Measurements from ENCODE around the gene STK25. TPM values are rescaled to one million over a fixed set of nuclear protein-coding genes. Genes with fewer than 3 reads are reported as not detected.
A peak's percentile ranks its signal among the peaks of the same experiment; 100 is the strongest.

STK25 gene
- total and polyA plus RNA-seq, 12 donors, result 66.1 to 147 (median 86.1) TPM

DNA sequence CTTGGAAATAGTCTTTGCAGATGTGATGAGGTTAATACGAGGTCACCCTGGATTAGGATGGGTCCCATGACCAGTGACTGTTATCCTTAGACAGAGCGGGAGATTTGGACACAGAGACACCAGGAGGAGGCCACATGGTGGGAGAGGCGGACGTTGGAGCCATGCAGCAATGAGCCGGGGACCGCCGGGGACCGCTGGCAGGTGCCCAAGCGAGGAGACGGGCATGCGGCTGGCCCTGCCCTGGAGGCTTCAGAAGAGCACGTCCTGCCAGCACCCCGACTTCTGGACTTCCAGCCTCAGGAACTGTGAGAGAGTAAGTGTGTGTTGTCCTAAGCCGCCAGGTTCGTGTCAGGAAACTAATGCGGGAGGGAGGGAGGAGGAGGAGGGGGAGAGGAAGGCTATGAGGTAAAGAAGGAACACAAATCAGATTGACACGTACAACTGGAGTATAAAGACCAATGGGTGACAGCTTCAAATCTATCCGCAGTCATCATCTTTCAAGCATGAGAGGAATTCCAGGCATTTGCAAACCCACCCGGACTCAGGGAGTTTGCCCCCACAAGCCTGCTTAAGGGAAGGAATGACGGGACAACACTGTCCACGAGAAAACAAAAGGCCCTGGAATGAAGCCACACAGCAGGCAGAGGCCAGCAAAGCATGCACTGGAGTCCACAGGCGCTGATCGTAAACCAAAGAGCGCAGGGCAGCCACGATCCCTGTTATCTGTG is 38.6 kb upstream of the STK25 start:
- TF ChIP-seq, protein P1, sequence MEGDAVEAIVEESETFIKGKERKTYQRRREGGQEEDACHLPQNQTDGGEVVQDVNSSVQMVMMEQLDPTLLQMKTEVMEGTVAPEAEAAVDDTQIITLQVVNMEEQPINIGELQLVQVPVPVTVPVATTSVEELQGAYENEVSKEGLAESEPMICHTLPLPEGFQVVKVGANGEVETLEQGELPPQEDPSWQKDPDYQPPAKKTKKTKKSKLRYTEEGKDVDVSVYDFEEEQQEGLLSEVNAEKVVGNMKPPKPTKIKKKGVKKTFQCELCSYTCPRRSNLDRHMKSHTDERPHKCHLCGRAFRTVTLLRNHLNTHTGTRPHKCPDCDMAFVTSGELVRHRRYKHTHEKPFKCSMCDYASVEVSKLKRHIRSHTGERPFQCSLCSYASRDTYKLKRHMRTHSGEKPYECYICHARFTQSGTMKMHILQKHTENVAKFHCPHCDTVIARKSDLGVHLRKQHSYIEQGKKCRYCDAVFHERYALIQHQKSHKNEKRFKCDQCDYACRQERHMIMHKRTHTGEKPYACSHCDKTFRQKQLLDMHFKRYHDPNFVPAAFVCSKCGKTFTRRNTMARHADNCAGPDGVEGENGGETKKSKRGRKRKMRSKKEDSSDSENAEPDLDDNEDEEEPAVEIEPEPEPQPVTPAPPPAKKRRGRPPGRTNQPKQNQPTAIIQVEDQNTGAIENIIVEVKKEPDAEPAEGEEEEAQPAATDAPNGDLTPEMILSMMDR (IDR thresholded peaks at IDR 0.05), result no peak
- Histone ChIP-seq H3K4me3 (no peak overlapping the region), H3K27ac (no peak overlapping the region), H3K4me1 (peaks cover 4 to 28% (median 16%) of the 10 kb centered on the region in 9 donors), H3K36me3 (no peaks in the 10 kb centered on the region), H3K27me3 (peaks cover 0 to 52% (median 8%) of the 10 kb centered on the region in 7 donors), H3K9me3 (no peaks in the 10 kb centered on the region)
- DNase-seq (no peak), ATAC-seq (peak in 3 of 8 donors; percentile 19 to 40 (median 22))
- WGBS, 2 donors, result 15 to 19% methylated on average over 25 of the region's 25 CpGs
- intact Hi-C loops (cut with DNase I), result loop anchor here in 1 of 10 donors (5.0 kb wide), 1 partner anchor 635 kb away; no protein-coding TSS in a partner anchor

DNA sequence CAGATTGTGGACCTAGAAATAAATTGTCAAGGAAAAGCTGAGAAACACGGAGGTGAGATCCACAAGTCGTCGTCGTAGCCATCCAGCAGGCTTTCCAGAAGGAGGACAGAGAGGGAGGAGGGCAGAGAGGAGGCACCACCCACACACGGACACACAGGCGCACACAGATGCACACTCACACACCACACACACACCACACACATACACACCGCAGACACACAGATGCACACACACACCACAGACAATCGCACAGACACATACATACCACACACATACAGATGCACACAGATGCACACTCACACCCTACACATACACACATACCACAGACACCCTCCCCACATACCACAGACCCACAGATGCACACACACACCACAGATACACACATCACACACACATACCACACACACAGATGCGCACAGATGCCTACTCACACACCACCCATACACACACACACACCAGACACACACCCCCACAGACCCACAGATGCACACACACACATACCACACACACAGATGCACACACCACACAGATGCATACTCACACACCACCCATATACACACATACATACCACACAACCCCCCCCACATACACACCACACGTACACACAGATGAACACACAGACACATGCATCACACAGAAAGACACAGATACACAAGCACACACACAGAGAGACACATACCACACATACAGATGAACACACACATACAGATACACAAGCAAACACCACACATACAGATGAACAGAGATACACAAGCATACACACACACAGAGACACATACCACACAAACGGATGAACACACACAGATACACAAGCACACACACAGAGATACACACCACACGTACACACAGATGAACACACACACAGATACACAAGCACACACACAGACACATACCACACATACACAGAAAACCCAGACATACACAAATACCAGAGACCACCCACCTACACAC is 37.4 kb upstream of the STK25 start:
- Histone ChIP-seq H3K9me3 (no peaks in the 10 kb centered on the region), H3K36me3 (no peaks in the 10 kb centered on the region), H3K27ac (no peak overlapping the region), H3K4me3 (no peak overlapping the region), H3K27me3 (peaks cover 0 to 53% (median 17%) of the 10 kb centered on the region in 7 donors), H3K4me1 (peaks cover 10 to 35% (median 26%) of the 10 kb centered on the region in 9 donors)
- no peak for DNase-seq
- TF ChIP-seq, protein P1 (IDR thresholded peaks at IDR 0.05), result no peak
- intact Hi-C loops (cut with DNase I), result loop anchor here in 1 of 10 donors (5.0 kb wide), 1 partner anchor 633 kb away; no protein-coding TSS in a partner anchor
- no peak for ATAC-seq
- WGBS, 2 donors, result 66 to 71% methylated on average over 12 of the region's 12 CpGs

DNA sequence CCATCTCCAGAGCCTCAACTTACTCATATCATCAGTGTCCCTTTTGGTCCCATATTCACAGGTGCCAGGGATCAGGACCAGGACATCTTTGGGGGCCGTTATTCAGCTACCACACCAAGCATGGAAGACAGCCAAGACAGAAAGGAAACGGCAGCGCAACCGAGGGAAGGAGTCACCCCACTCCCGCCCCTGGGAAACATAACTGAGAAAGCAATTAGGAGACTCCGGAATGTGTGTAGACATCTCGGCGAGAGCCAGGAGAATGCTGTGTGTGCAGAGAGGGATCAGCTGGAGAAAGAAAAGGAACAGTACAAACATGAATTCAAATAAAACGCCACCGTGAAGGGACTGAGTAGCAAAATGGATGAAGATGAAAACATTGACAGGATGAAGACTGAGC is 36.7 kb upstream of the STK25 start:
- intact Hi-C loops (cut with DNase I), result loop anchor here in 1 of 10 donors (5.0 kb wide), 1 partner anchor 633 kb away; no protein-coding TSS in a partner anchor
- ATAC-seq (no peak), DNase-seq (no peak)
- Histone ChIP-seq H3K27me3 (peaks cover 0 to 57% (median 17%) of the 10 kb centered on the region in 7 donors), H3K36me3 (no peaks in the 10 kb centered on the region), H3K9me3 (no peaks in the 10 kb centered on the region), H3K4me1 (peaks cover 15 to 42% (median 26%) of the 10 kb centered on the region in 9 donors), H3K4me3 (no peak overlapping the region), H3K27ac (no peak overlapping the region)
- 31 to 44% methylated on average over 10 of the region's 10 CpGs for WGBS, 2 donors
- TF ChIP-seq, protein P1 (IDR thresholded peaks at IDR 0.05), result no peak

GRCh38 chr2:241542278-241542605 is 33.9 kb upstream of the STK25 start:
- no peak overlapping the region for H3K27ac ChIP-seq
- WGBS, 2 donors, result 67 to 68% methylated on average over 15 of the region's 15 CpGs
- no peaks in the 10 kb centered on the region for H3K36me3 ChIP-seq
- ATAC-seq (peak in 7 of 8 donors; percentile 10 to 64 (median 47)), DNase-seq (no peak)
- TF ChIP-seq, protein P1 (IDR thresholded peaks at IDR 0.05), result no peak
- peak overlapping the region in 3 of 10 donors; percentile 47 to 51 (median 50) for H3K4me3 ChIP-seq
- H3K27me3 ChIP-seq, result peaks cover 0 to 44% (median 12%) of the 10 kb centered on the region in 7 donors
- peaks cover 15 to 38% (median 23%) of the 10 kb centered on the region in 9 donors for H3K4me1 ChIP-seq
- H3K9me3 ChIP-seq, result no peaks in the 10 kb centered on the region
- intact Hi-C loops (cut with DNase I), result no loop called here
